Keratinocyte (primary cell): ENCODE data around the gene GBP6.

Experiments
- EZH2 ChIP-seq: IDR thresholded peaks from one replicate; pipeline ENCODE4 v1.6.1; 2012; ENCODE audit warnings: inconsistent platforms, mild to moderate bottlenecking, low read length, moderate library complexity
- TF ChIP-seq, protein P1 (sequence below), 3 experiments: IDR thresholded peaks in 1 of 3; conservative IDR thresholded peaks in 1 of 3; optimal IDR thresholded peaks in 1 of 3; 2 replicates in 2 of 3; 3 replicates in 1 of 3; pipeline versions ENCODE3 to v1.5.1; 2011; ENCODE audit warnings: low read length in 3 of 3, mild to moderate bottlenecking in 3 of 3, moderate library complexity in 2 of 3, control low read depth in 1 of 3, inconsistent platforms in 1 of 3; ENCODE audit not compliant: insufficient read depth in 2 of 3; ENCODE audit errors: extremely low read depth in 1 of 3

GRCh38 chr1:89331890-89332289 is 32.0 kb upstream of the GBP6 start:
- TF ChIP-seq, protein P1, sequence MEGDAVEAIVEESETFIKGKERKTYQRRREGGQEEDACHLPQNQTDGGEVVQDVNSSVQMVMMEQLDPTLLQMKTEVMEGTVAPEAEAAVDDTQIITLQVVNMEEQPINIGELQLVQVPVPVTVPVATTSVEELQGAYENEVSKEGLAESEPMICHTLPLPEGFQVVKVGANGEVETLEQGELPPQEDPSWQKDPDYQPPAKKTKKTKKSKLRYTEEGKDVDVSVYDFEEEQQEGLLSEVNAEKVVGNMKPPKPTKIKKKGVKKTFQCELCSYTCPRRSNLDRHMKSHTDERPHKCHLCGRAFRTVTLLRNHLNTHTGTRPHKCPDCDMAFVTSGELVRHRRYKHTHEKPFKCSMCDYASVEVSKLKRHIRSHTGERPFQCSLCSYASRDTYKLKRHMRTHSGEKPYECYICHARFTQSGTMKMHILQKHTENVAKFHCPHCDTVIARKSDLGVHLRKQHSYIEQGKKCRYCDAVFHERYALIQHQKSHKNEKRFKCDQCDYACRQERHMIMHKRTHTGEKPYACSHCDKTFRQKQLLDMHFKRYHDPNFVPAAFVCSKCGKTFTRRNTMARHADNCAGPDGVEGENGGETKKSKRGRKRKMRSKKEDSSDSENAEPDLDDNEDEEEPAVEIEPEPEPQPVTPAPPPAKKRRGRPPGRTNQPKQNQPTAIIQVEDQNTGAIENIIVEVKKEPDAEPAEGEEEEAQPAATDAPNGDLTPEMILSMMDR (optimal IDR thresholded peaks at IDR 0.05 in 1 of 3, IDR thresholded peaks at IDR 0.05 in 1 of 3, conservative IDR thresholded peaks at IDR 0.05 in 1 of 3; ENCODE audit: extremely low read depth in 1 of 3, insufficient read depth in 2 of 3, low read length in 3 of 3) = no peak
- no peak for TF ChIP-seq EZH2
